ENCODE results near the gene DPEP3. TPM values are rescaled to one million over a fixed set of nuclear protein-coding genes. Genes with fewer than 3 reads are reported as not detected.
A peak's percentile ranks its signal among the peaks of the same experiment; 100 is the strongest.

Gene DPEP3
- total and polyA plus RNA-seq, 2 donors from 2014 or later: 0.19 TPM; not detected in 1

DNA sequence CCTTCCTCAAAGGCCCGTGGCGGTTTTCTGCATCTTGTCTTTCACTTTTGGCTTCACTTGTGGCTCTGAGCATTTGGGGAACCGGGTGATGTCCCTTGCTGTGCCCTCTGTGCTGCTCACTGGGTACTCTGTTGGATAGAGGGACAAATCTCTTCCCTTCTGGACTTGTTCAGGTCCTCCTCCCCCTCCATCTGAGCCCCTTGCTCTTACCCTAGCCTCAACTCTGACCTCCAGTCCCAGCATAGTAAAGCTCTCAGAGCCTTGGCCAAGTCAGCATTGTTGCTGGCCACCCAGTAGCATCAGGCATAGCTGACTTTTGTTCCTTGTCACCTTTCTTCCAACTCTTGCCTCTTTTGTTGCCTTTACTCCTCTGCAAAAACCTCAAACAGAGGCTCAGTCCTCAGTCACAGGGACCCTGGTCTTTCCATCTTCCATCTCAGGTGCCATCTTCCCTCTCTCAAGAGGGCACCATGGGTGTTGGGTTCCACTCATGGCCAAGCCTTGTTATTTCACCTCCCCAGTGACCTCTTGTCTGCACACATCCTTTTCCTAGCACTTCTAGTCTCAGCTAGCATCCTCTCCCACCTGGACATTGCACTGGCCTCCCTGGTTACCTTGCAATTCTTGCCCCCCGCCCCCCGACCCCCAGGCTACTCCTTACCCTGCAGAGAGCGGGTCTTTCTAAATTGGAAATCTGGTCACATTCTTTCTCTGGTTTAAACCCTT is 43.3 kb downstream of the DPEP3 start:
- peaks cover 0 to 25% (median 11%) of the 10 kb centered on the region in 3 donors for H3K4me1 ChIP-seq (ENCODE audit: control insufficient read depth in 2 of 3, insufficient read depth in 2 of 3, low read depth in 1 of 3, low read length in 3 of 3)
- peak overlapping the region; percentile 70 to 86 (median 84) for H3K4me3 ChIP-seq (ENCODE audit: low read length in 3 of 3)
- H3K27me3 ChIP-seq (ENCODE audit: control insufficient read depth, insufficient read depth, low read length): no peaks in the 10 kb centered on the region
- intact Hi-C loops (cut with DNase I): no loop called here
- H3K9me3 ChIP-seq (ENCODE audit: control insufficient read depth in 2 of 3, insufficient read depth in 1 of 3, low read length in 3 of 3): no peaks in the 10 kb centered on the region
- DNase-seq (peak in 2 of 5 donors; percentile 61 to 78), FAIRE-seq (no peak)
- peak overlapping the region; percentile 52 to 93 (median 59) for H3K9ac ChIP-seq (ENCODE audit: low read length in 3 of 3)
- peak overlapping the region; percentile 90 to 92 for H3K27ac ChIP-seq (ENCODE audit: low read depth in 2 of 2, low read length in 2 of 2)
- peaks cover 0 to 6% (median 2%) of the 10 kb centered on the region in 3 donors for H3K36me3 ChIP-seq (ENCODE audit: control insufficient read depth in 2 of 3, insufficient read depth in 3 of 3, low read length in 3 of 3)
- no peak for TF ChIP-seq CTCF (IDR thresholded peaks at IDR 0.05; ENCODE audit: borderline replicate concordance, extremely low read depth, insufficient read depth)

GRCh38 chr16:67936124-67936879 is 44.0 kb downstream of the DPEP3 start, which contains the start of gene PSMB10:
Gene PSMB10 (minus strand): TSS chr16:67936850. CDS start chr16:67936749, 101 bp downstream.
- peak within 1 kb of the TSS; percentile 80 to 93 (median 84) for H3K9ac ChIP-seq (ENCODE audit: low read length in 3 of 3)
- no peaks in the 10 kb centered on the region for H3K27me3 ChIP-seq (ENCODE audit: control insufficient read depth, insufficient read depth, low read length)
- intact Hi-C loops (cut with DNase I): no loop called here
- no peaks in the 10 kb centered on the region for H3K9me3 ChIP-seq (ENCODE audit: control insufficient read depth in 2 of 3, insufficient read depth in 1 of 3, low read length in 3 of 3)
- H3K4me1 ChIP-seq (ENCODE audit: control insufficient read depth in 2 of 3, insufficient read depth in 2 of 3, low read depth in 1 of 3, low read length in 3 of 3): peaks cover 0 to 25% (median 11%) of the 10 kb centered on the region in 3 donors
- peak within 1 kb of the TSS; percentile 90 to 92 for H3K27ac ChIP-seq (ENCODE audit: low read depth in 2 of 2, low read length in 2 of 2)
- no peak for TF ChIP-seq CTCF (IDR thresholded peaks at IDR 0.05; ENCODE audit: borderline replicate concordance, extremely low read depth, insufficient read depth)
- H3K4me3 ChIP-seq (ENCODE audit: low read length in 3 of 3): peak within 1 kb of the TSS; percentile 70 to 86 (median 84)
- DNase-seq (peak in 4 of 5 donors; percentile 53 to 90 (median 78)), FAIRE-seq (no peak)
- peaks cover 0 to 2% (median 0%) of the 10 kb centered on the region in 3 donors for H3K36me3 ChIP-seq (ENCODE audit: control insufficient read depth in 2 of 3, insufficient read depth in 3 of 3, low read length in 3 of 3)

DNA sequence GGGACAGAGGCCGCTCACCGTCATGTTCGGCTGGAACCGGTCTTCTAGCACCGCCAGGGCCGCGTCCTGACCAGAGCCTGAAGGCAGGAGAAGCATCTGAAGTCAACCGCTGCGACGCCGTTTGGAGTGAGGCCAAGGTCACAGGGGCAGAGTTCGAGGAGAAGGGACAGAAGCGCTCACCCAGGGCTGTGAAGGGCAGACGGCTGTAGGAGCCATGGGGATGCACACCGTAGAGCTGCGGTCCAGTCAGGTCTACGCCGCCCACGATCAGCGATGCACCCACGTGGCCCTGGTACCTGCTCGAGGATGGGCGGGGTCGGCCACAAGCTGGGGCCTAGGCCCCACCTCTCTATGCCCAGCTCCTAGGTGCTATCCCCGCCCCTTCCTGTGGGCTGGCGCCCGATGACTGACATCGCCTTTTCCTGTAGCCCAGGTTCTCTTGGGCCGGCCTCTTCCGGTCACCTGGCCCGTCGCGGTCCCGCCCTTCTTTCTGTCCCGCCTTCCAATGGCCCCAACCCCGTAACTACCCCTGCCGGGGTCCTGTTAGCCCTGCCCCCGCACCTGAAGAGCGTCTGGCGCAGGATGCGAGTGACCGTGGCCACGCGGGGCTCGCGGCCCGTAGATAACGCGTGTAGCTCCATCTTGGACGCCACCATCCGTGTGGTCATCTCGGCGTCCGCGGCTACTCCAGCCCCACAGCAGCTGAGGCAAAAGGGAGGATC is 44.7 kb downstream of the DPEP3 start:
- H3K9ac ChIP-seq (ENCODE audit: low read length in 3 of 3): peak overlapping the region; percentile 80 to 93 (median 84)
- intact Hi-C loops (cut with DNase I): no loop called here
- peak; percentile 97 to 99 (median 98) for DNase-seq
- no peaks in the 10 kb centered on the region for H3K9me3 ChIP-seq (ENCODE audit: control insufficient read depth in 2 of 3, insufficient read depth in 1 of 3, low read length in 3 of 3)
- H3K36me3 ChIP-seq (ENCODE audit: control insufficient read depth in 2 of 3, insufficient read depth in 3 of 3, low read length in 3 of 3): peaks cover 0 to 2% (median 0%) of the 10 kb centered on the region in 3 donors
- TF ChIP-seq CTCF (IDR thresholded peaks at IDR 0.05; ENCODE audit: borderline replicate concordance, extremely low read depth, insufficient read depth): no peak
- peak; percentile 82 for FAIRE-seq
- H3K27me3 ChIP-seq (ENCODE audit: control insufficient read depth, insufficient read depth, low read length): no peaks in the 10 kb centered on the region
- H3K4me1 ChIP-seq (ENCODE audit: control insufficient read depth in 2 of 3, insufficient read depth in 2 of 3, low read depth in 1 of 3, low read length in 3 of 3): peaks cover 0 to 25% (median 11%) of the 10 kb centered on the region in 3 donors
- H3K27ac ChIP-seq (ENCODE audit: low read depth in 2 of 2, low read length in 2 of 2): peak overlapping the region; percentile 90 to 92
- peak overlapping the region; percentile 70 to 86 (median 84) for H3K4me3 ChIP-seq (ENCODE audit: low read length in 3 of 3)

Measured in kidney (tissue), 14 donors.